ENCODE measurements around the gene PI4KA. TPM values are rescaled to one million over a fixed set of nuclear protein-coding genes. Genes with fewer than 3 reads are reported as not detected.

Gene PI4KA
- total and polyA plus RNA-seq, 2 experiments from 2014 or later: 17.1 to 38.1 TPM

GRCh38 chr22:20786536-20786979 is 72.1 kb downstream of the PI4KA start (continued):
- TF ChIP-seq ZNF462 (CRISPR knock-in tag; IDR thresholded peaks at IDR 0.05) (no peak), ZNF331 (CRISPR knock-in tag; IDR thresholded peaks at IDR 0.05; ENCODE audit: low read depth) (no peak), CREB1 (CRISPR knock-in tag; IDR thresholded peaks at IDR 0.05; ENCODE audit: low read depth) (no peak), ETS1 (IDR thresholded peaks at IDR 0.05) (no peak)

- H3K36me3 Mint-ChIP-seq (ENCODE audit: low read depth): no peaks in the 10 kb centered on the region; the same call in 2 of the 3 replicates
- no peak overlapping the region for H3K27ac Mint-ChIP-seq
- no peak overlapping the region for H3K27ac ChIP-seq (ENCODE audit: low read depth)
- TF ChIP-seq CREB1 (CRISPR knock-in tag; IDR thresholded peaks at IDR 0.05; ENCODE audit: low read depth) (no peak), CTCF (conservative IDR thresholded peaks at IDR 0.05; ENCODE audit: low read depth in 2 of 2) (no peak), JUNB (IDR thresholded peaks at IDR 0.05; ENCODE audit: unreplicated experiment) (no peak), ETS1 (IDR thresholded peaks at IDR 0.05) (no peak), ZNF331 (CRISPR knock-in tag; IDR thresholded peaks at IDR 0.05; ENCODE audit: low read depth) (no peak), EZH2 (IDR thresholded peaks at IDR 0.05; ENCODE audit: low read depth, unreplicated experiment) (no peak), STAT1 (IDR thresholded peaks at IDR 0.05; ENCODE audit: unreplicated experiment) (no peak)
- TF ChIP-seq, protein P1, sequence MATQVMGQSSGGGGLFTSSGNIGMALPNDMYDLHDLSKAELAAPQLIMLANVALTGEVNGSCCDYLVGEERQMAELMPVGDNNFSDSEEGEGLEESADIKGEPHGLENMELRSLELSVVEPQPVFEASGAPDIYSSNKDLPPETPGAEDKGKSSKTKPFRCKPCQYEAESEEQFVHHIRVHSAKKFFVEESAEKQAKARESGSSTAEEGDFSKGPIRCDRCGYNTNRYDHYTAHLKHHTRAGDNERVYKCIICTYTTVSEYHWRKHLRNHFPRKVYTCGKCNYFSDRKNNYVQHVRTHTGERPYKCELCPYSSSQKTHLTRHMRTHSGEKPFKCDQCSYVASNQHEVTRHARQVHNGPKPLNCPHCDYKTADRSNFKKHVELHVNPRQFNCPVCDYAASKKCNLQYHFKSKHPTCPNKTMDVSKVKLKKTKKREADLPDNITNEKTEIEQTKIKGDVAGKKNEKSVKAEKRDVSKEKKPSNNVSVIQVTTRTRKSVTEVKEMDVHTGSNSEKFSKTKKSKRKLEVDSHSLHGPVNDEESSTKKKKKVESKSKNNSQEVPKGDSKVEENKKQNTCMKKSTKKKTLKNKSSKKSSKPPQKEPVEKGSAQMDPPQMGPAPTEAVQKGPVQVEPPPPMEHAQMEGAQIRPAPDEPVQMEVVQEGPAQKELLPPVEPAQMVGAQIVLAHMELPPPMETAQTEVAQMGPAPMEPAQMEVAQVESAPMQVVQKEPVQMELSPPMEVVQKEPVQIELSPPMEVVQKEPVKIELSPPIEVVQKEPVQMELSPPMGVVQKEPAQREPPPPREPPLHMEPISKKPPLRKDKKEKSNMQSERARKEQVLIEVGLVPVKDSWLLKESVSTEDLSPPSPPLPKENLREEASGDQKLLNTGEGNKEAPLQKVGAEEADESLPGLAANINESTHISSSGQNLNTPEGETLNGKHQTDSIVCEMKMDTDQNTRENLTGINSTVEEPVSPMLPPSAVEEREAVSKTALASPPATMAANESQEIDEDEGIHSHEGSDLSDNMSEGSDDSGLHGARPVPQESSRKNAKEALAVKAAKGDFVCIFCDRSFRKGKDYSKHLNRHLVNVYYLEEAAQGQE (IDR thresholded peaks at IDR 0.05; ENCODE audit: unreplicated experiment): no peak
Measured at GRCh38 chr22:20786048-20786447, 72.6 kb downstream of the PI4KA start.

More at GRCh38 chr22:20786048-20786447, 72.6 kb downstream of the PI4KA start:
- no peaks in the 10 kb centered on the region for H3K36me3 ChIP-seq (ENCODE audit: insufficient read depth)
- H3K79me2 ChIP-seq (replicated peaks; ENCODE audit: insufficient read depth): no peaks in the 10 kb centered on the region
- no peaks in the 10 kb centered on the region for H3K9me2 ChIP-seq (ENCODE audit: insufficient read depth)
- H3K4me1 ChIP-seq (ENCODE audit: insufficient read depth): peaks cover 6% of the 10 kb centered on the region
- ATAC-seq: no peak
- H3K27me3 ChIP-seq (ENCODE audit: insufficient read depth): no peaks in the 10 kb centered on the region
- Mint-ChIP-seq H3K4me1 (peaks cover 16% of the 10 kb centered on the region), H3K4me3 (no peak overlapping the region), H3K27me3 (ENCODE audit: insufficient read depth, low read depth, poor library complexity) (peaks cover 5% of the 10 kb centered on the region), H3K9me3 (no peaks in the 10 kb centered on the region)
- H2AFZ ChIP-seq: no peak overlapping the region
- DNase-seq (ENCODE audit: low spot score): no peak
- no peaks in the 10 kb centered on the region; the same call in 1 of the 2 replicates for H4K20me1 ChIP-seq (replicated peaks; ENCODE audit: insufficient read depth)
- H3F3A ChIP-seq (replicated peaks; ENCODE audit: low read depth): no peaks in the 10 kb centered on the region
- no peak overlapping the region for H3K4me2 ChIP-seq
- no peak overlapping the region for H3K4me3 ChIP-seq
